ENCODE measurements around the gene SRCIN1. TPM values are rescaled to one million over a fixed set of nuclear protein-coding genes. Genes with fewer than 3 reads are reported as not detected.
A peak's percentile ranks its signal among the peaks of the same experiment; 100 is the strongest.
"Not testable (repeated sequence)": the region's sequence is repeated elsewhere in the genome, so short reads cannot be mapped to it uniquely, and the experiment has no call there.

Gene SRCIN1
- total RNA-seq, 1 experiment from 2014 or later: 2.3 TPM

DNA sequence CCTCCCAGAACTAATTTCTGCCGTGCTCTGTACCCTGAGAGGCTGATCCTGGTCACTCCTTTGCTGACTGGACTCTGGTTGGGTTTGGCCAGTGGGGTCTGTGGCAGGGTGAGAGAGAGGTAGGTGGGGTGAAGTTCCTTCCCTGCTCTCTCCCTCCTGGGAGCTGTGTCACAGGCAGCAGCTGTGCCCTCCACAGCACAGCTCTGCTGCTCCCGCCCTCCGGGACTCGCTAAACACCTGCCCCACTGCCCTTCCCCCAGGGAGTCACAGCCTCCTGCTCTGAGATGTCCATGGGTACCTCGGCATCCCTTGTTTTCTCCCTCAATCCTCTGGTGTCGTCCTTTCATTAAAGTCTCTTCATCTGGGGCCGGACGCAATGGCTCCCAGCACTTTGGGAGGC lies 66.4 kb downstream of the SRCIN1 start:
- no peak for DNase-seq (ENCODE audit: low read depth)
- in situ Hi-C loops (cut with HindIII; ENCODE audit: low pct_unique_long_range_greater_than_20kb, low sequenced_read_pairs): no loop called here

- DNase-seq (ENCODE audit: low read depth): no peak
- in situ Hi-C loops (cut with HindIII; ENCODE audit: low pct_unique_long_range_greater_than_20kb, low sequenced_read_pairs): no loop called here
These were observed 66.8 kb downstream of the SRCIN1 start for GRCh38 chr17:38538906-38539305.

- in situ Hi-C loops (cut with HindIII; ENCODE audit: low pct_unique_long_range_greater_than_20kb, low sequenced_read_pairs): no loop called here
- DNase-seq (ENCODE audit: low read depth): no peak
These were observed 69.1 kb downstream of the SRCIN1 start for GRCh38 chr17:38536661-38537060.

GRCh38 chr17:38535886-38536285 lies 69.9 kb downstream of the SRCIN1 start:
- no peak for DNase-seq (ENCODE audit: low read depth)
- in situ Hi-C loops (cut with HindIII; ENCODE audit: low pct_unique_long_range_greater_than_20kb, low sequenced_read_pairs): no loop called here

DNA sequence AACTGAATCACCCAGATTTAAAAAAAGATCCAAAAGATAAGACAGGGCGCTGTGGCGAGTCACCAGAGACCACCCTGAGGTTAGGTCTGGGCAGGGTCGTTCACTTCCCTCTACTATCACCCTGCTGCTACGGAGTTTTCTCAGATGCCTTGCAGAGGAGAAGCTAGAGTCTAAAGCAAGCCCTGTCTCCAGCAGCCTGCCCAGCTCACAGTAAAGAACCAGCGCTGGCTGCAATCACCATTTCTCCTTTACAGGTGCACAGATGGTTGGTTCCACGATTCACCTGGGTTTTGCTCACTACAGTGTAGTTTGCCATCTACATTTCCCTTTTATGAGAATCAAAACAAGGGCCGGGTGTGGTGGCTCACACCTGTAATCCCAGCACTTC lies 71.3 kb downstream of the SRCIN1 start:
- no peak for DNase-seq (ENCODE audit: low read depth)
- in situ Hi-C loops (cut with HindIII; ENCODE audit: low pct_unique_long_range_greater_than_20kb, low sequenced_read_pairs): no loop called here

DNA sequence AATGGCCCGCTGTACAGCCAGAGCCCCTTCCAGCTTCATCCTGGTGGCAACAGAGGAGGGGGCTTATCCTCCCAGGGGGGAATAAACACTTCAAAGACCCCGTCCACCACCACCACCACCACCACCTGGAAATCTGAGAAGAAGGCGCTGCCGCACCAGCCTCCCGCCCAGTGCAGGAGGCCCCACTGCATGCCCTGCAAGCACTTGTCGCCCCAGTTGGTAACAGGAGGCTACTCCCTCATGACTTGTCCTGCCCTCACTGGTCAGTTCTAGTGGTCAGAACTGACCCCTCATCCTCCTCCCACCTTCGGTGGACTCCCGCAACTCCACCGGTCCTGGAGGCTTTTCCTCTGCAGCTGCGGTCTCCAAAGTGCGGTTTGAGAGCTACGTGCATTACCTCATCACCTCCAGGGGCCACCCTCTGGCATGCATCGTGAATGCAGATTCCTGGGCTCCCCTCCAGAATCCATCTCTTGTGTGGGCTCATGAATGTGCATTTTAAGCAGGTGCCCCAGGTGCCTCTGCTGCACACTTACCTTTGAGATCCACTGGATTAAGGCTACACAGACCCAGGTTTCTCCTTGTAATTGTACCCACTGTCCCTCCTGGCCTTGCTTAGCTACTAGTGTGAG lies 71.8 kb downstream of the SRCIN1 start:
- in situ Hi-C loops (cut with HindIII; ENCODE audit: low pct_unique_long_range_greater_than_20kb, low sequenced_read_pairs): no loop called here
- no peak for DNase-seq (ENCODE audit: low read depth)

DNA sequence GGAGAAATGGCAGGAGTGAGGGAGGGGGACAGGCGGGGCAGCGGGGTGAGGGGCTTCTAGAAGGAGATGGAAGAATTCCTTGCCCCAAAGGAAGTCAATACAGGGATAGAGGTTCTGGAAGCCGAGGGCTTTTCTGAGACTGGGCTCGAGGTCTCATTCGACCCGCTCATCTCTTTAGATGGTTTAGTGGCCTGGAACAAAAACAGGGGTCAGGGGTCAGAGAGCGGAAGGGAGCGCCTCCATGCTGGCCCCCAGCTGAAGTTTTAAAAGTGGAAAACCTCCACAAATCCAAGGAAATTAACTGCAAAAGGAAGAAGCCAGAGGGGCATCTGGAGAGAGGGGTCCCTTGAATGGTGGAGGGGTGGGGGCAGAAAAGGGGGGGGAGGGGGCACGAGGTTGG lies 72.5 kb downstream of the SRCIN1 start:
- in situ Hi-C loops (cut with HindIII; ENCODE audit: low pct_unique_long_range_greater_than_20kb, low sequenced_read_pairs): no loop called here
- DNase-seq (ENCODE audit: low read depth): no peak

DNA sequence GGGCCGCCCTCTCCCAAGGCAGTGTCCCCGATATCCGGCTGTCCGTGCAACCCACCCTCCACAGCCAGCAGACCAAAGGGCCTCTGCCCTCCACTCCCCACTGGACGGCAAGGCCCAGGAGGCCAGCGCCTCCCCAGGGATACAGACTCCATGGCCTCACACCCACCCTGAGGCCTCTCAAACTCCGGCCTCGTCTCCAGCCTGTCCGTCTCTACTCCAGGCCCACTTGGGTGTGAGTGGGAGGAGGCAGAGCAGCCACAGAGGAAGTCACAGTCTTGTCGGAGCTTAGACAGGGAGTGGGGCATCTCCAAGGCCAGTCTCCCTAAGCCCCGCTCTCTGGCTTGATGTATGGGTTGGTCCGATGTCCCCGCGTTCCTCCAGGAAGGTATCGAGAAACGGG lies 73.3 kb downstream of the SRCIN1 start:
- in situ Hi-C loops (cut with HindIII; ENCODE audit: low pct_unique_long_range_greater_than_20kb, low sequenced_read_pairs): no loop called here
- no peak for DNase-seq (ENCODE audit: low read depth)

DNA sequence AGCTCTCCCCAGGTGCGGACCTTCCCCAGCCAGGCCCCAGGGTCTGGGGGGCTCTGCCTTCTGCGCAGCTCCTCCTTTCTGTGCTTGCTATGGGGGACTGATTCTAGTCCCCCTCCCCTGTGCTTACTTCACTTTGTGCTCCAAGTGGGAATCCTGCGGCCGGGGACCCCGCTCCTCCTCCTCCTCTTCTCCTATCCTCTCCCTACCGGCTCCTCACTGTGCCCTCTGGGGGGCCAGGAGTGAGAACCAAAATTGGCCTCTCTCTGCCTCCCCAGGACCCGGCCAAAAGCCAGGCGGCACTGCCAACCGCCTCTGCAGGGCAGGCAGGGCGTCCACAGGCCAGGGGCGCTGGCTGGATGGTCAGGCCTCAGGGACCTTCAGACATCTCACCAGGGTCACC lies 74.0 kb downstream of the SRCIN1 start:
- in situ Hi-C loops (cut with HindIII; ENCODE audit: low pct_unique_long_range_greater_than_20kb, low sequenced_read_pairs); DNase-seq (ENCODE audit: low read depth): not testable (repeated sequence)

DNA sequence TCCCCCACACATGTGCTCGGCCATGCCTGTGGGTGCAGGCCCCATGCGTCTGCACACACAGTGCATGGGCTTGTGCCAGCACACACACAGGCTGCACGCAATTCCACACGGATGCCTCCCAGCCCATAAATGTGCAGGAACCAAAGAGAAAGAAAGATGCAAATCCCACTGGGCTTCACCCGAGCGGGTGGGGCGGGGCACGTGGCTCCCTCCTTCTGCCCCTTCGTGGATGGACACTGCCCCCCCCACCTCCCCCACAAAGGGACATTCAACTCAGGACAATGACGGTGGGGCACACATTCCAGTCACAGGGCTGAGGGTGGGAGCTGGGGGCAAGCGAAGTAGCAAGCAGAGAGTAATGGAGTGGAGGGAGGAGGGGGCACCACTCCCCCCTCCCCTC lies 74.9 kb downstream of the SRCIN1 start:
- DNase-seq (ENCODE audit: low read depth); in situ Hi-C loops (cut with HindIII; ENCODE audit: low pct_unique_long_range_greater_than_20kb, low sequenced_read_pairs): not testable (repeated sequence)

DNA sequence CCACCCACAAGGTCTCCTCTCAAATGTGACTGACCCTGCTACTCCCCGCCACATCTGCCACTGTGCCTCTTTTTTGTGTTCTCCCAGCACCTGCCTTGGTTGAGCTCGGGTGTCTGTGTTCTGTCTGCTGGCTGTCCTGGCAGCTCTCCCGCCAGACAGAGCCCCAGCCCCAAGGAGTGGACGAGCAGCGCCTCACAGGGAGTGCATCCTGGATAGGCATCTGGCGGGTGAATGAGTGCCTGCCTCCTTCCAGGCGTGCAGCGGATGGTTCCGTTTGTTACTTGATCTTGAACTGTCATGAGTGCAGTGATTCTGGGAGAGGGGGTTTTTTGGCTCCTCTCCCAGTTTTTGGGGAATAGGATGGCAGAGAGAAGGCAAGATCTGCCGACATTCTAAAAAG lies 77.6 kb downstream of the SRCIN1 start:
- in situ Hi-C loops (cut with HindIII; ENCODE audit: low pct_unique_long_range_greater_than_20kb, low sequenced_read_pairs); DNase-seq (ENCODE audit: low read depth): not testable (repeated sequence)

DNA sequence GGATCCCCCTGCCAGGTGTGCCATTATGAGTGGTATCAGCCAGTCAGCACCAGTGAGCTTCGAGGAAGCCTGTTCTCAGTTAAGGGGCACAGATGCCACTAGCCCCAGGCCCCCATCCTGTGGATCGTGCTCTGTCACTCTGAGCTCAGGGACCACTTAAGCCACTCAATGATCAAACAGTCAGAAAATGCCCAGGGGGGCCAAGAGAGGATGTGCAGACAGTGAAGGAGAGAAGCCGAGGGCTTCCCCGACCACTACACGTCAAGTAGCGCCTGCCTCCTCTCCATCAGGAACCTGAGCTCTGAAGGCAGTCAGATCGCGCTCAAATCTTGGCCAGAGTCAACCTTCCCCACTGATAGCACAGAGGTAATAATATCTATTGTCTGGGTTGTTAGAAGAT lies 79.2 kb downstream of the SRCIN1 start:
- DNase-seq (ENCODE audit: low read depth); in situ Hi-C loops (cut with HindIII; ENCODE audit: low pct_unique_long_range_greater_than_20kb, low sequenced_read_pairs): not testable (repeated sequence)

- in situ Hi-C loops (cut with HindIII; ENCODE audit: low pct_unique_long_range_greater_than_20kb, low sequenced_read_pairs): no loop called here
- DNase-seq (ENCODE audit: low read depth): no peak
These were observed 93.2 kb downstream of the SRCIN1 start for GRCh38 chr17:38512473-38513058.

- DNase-seq (ENCODE audit: low read depth): no peak
- in situ Hi-C loops (cut with HindIII; ENCODE audit: low pct_unique_long_range_greater_than_20kb, low sequenced_read_pairs): no loop called here
These were observed 94.3 kb downstream of the SRCIN1 start for GRCh38 chr17:38511150-38512108.

DNA sequence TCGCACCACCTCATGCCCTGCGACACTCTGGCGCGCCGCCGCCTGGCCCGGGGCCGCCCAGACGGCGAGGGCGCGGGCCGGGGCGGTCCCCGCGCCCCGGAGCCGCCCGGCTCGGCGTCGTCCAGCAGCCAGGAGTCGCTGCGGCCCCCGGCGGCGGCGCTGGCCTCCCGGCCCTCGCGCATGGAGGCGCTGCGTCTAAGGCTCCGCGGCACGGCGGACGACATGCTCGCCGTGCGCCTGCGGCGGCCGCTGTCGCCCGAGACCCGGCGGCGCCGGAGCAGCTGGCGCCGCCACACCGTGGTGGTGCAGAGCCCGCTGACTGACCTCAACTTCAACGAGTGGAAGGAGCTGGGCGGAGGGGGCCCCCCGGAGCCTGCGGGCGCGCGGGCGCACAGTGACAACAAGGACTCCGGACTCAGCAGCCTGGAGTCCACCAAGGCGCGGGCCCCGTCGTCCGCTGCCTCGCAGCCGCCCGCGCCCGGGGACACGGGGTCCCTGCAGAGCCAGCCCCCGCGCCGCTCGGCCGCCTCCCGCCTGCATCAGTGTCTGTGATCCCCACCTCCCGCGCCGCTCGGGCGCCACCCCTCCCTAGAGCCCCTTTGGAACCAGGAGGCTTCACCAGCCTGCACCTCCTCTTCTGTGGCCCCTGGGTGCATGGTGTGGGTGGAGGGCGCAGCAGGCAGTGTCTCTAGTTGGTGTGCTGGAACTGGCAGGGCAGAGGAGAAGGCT lies 95.2 kb downstream of the SRCIN1 start:
- in situ Hi-C loops (cut with HindIII; ENCODE audit: low pct_unique_long_range_greater_than_20kb, low sequenced_read_pairs): no loop called here
- peak; percentile 47 for DNase-seq (ENCODE audit: low read depth)

DNA sequence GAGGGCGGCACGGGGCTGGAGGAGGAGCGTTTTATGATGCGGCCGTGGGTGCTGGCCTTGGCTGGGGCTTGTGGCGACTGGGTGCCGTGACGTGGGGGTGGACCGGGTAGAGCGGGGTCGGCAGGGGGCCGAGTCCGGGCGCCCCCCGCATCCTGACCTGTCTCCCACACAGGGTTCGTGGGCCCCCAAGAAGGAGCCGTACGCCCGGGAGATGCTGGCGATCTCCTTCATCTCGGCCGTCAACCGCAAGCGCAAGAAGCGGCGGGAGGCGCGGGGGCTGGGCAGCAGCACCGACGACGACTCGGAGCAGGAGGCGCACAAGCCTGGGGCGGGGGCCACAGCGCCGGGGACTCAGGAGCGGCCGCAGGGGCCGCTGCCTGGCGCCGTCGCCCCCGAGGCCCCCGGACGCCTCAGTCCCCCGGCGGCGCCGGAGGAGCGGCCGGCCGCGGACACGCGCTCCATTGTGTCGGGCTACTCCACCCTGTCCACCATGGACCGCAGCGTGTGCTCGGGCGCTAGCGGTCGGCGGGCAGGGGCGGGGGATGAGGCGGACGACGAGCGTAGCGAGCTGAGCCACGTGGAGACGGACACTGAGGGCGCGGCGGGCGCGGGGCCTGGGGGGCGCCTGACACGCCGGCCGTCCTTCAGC lies 95.9 kb downstream of the SRCIN1 start:
- DNase-seq (ENCODE audit: low read depth): no peak
- in situ Hi-C loops (cut with HindIII; ENCODE audit: low pct_unique_long_range_greater_than_20kb, low sequenced_read_pairs): no loop called here

- in situ Hi-C loops (cut with HindIII; ENCODE audit: low pct_unique_long_range_greater_than_20kb, low sequenced_read_pairs): no loop called here
These were observed 96.6 kb downstream of the SRCIN1 start for GRCh38 chr17:38508954-38509771.

More at GRCh38 chr17:38508954-38509771, 96.6 kb downstream of the SRCIN1 start:
- peak; percentile 33 for DNase-seq (ENCODE audit: low read depth)

All from Caki2 (cell line).